A673 (cell line): ENCODE results near the gene ETNK1. TPM values are rescaled to one million over a fixed set of nuclear protein-coding genes. Genes with fewer than 3 reads are reported as not detected.

Experiments
- BruUV-seq: library from RNA; stranded (reverse); fragments of 400-500 nt; replicated peaks from 2 replicates; lab custom pipeline; 2021; lab: Mats Ljungman, UMichigan
- CTCF ChIA-PET: fragments of 300-600 bp; sonication (Branson Sonifier 250); formaldehyde crosslinking; loops from one replicate; lab custom pipeline; 2022; ENCODE audit warnings: antibody characterized with exemption; lab: Charles Lee
- POLR2A ChIA-PET: fragments of 300-600 bp; sonication (Branson Sonifier 250); formaldehyde crosslinking; loops from one replicate; lab custom pipeline; 2022; ENCODE audit warnings: antibody characterized with exemption; ENCODE audit not compliant: low non-redundant PET; lab: Charles Lee
- DNase-seq: peaks from one replicate; pipeline ENCODE4 v3.0.0-alpha.2; 2015; ENCODE audit warnings: low spot score
- H3K27ac ChIP-seq: fragments of 200-600 bp; sonication (generic); 2 replicates; pipeline ENCODE4 v1.5.1; 2016; ENCODE audit warnings: mixed run types, low read depth, mild to moderate bottlenecking, mixed read lengths, antibody characterized with exemption, low read length; ENCODE audit not compliant: poor library complexity, severe bottlenecking
- H3K27me3 ChIP-seq: fragments of 200-600 bp; sonication (generic); replicated peaks from 2 replicates; pipeline ENCODE4 v1.6.1; 2017; ENCODE audit warnings: mixed run types, low read depth, mild to moderate bottlenecking, mixed read lengths, antibody characterized with exemption, low read length; ENCODE audit not compliant: insufficient read depth, poor library complexity
- H3K36me3 ChIP-seq: fragments of 200-600 bp; sonication (generic); 2 replicates; pipeline ENCODE4 v1.6.1; 2016; ENCODE audit warnings: mixed run types, mild to moderate bottlenecking, mixed read lengths, antibody characterized with exemption, low read length; ENCODE audit not compliant: insufficient read depth, poor library complexity, severe bottlenecking
- H3K4me1 ChIP-seq: fragments of 200-600 bp; sonication (generic); 2 replicates; pipeline ENCODE4 v1.6.1; 2017; ENCODE audit warnings: mixed run types, mild to moderate bottlenecking, mixed read lengths, antibody characterized with exemption, low read length; ENCODE audit not compliant: insufficient read depth, poor library complexity, severe bottlenecking
- H3K4me3 ChIP-seq: fragments of 200-600 bp; sonication (generic); 2 replicates; pipeline ENCODE4 v1.5.1; 2016; ENCODE audit warnings: low read depth, mixed run types, mild to moderate bottlenecking, mixed read lengths, low read length; ENCODE audit not compliant: poor library complexity, severe bottlenecking
- H3K9me3 ChIP-seq: fragments of 200-600 bp; sonication (generic); 2 replicates; pipeline ENCODE4 v1.6.1; 2016; ENCODE audit warnings: mixed run types, low read depth, mild to moderate bottlenecking, mixed read lengths, antibody characterized with exemption, low read length; ENCODE audit not compliant: poor library complexity, severe bottlenecking
- CTCF ChIP-seq: fragments of 300-800, 200-600 bp; sonication (generic); conservative IDR thresholded peaks from 2 replicates; pipeline ENCODE4 v1.5.1; 2017; ENCODE audit warnings: low read depth, mild to moderate bottlenecking, antibody characterized with exemption, low read length, moderate library complexity, mixed read lengths
- EZH2 ChIP-seq: fragments of 200-600 bp; sonication (generic); IDR thresholded peaks from 2 replicates; pipeline ENCODE4 v1.6.1; 2017; ENCODE audit warnings: borderline replicate concordance, low read depth, mild to moderate bottlenecking, mixed read lengths, antibody characterized with exemption, low read length; ENCODE audit not compliant: poor library complexity, severe bottlenecking
- intact Hi-C: fragments of 100-400 bp; cut with micrococcal nuclease; formaldehyde crosslinking; loops from one replicate; pipeline ENCODE4 v1.10.0; 2022; ENCODE audit not compliant: unreplicated experiment
- total RNA-seq: library from RNA; stranded (reverse); gene quantifications from 2 replicates; pipeline ENCODE4 v1.2.3, GENCODE V29; 2021

Gene ETNK1
- total RNA-seq, 1 experiment from 2014 or later, result 90.4 TPM

- POLR2A ChIA-PET, result no interaction called here
- no TSS peak for BruUV-seq
Measured at GRCh38 chr12:22729431-22729956, 104.5 kb downstream of the ETNK1 start.

GRCh38 chr12:22729957-22730443 lies 105.0 kb downstream of the ETNK1 start:
- H3K27ac ChIP-seq, result no peak overlapping the region
- TF ChIP-seq EZH2 (no peak), CTCF (no peak)
- H3K4me3 ChIP-seq, result no peak overlapping the region
- DNase-seq, result no peak
- ChIA-PET POLR2A (no interaction called here), CTCF (interaction anchor here (0.6 kb wide), 2 partner anchors 47 to 311 kb away, joined by 3 to 4 read pairs; no protein-coding TSS in a partner anchor)
- no peaks in the 10 kb centered on the region for H3K9me3 ChIP-seq
- intact Hi-C loops, result no loop called here
- H3K27me3 ChIP-seq, result no peaks in the 10 kb centered on the region
- H3K4me1 ChIP-seq, result no peaks in the 10 kb centered on the region
- no TSS peak for BruUV-seq
- no peaks in the 10 kb centered on the region for H3K36me3 ChIP-seq

More at GRCh38 chr12:22729431-22729956, 104.5 kb downstream of the ETNK1 start:
- no peak for DNase-seq
- no peak for TF ChIP-seq EZH2
- no peak for TF ChIP-seq CTCF
- Histone ChIP-seq H3K9me3 (no peaks in the 10 kb centered on the region), H3K4me3 (no peak overlapping the region), H3K27ac (no peak overlapping the region), H3K36me3 (no peaks in the 10 kb centered on the region), H3K4me1 (no peaks in the 10 kb centered on the region), H3K27me3 (no peaks in the 10 kb centered on the region)
- CTCF ChIA-PET, result interaction anchor here (0.6 kb wide), 1 partner anchor 47 kb away, joined by 4 read pairs; no protein-coding TSS in a partner anchor
- intact Hi-C loops, result no loop called here

- no peaks in the 10 kb centered on the region for H3K9me3 ChIP-seq
- no peaks in the 10 kb centered on the region for H3K36me3 ChIP-seq
- BruUV-seq, result no TSS peak
- TF ChIP-seq EZH2, result no peak
- no peak for TF ChIP-seq CTCF
- ChIA-PET POLR2A (no interaction called here), CTCF (no interaction called here)
- H3K27ac ChIP-seq, result no peak overlapping the region
- H3K4me3 ChIP-seq, result no peak overlapping the region
- H3K27me3 ChIP-seq, result no peaks in the 10 kb centered on the region
- H3K4me1 ChIP-seq, result no peaks in the 10 kb centered on the region
- intact Hi-C loops, result no loop called here
- no peak for DNase-seq
Measured at GRCh38 chr12:22731236-22731635, 106.3 kb downstream of the ETNK1 start.
